NCI-H345 treated with DMSO at 0.1 percent for 48 hours (cell line): Measurements from ENCODE around the gene GABARAPL1.
"Not testable (repeated sequence)": the region's sequence is repeated elsewhere in the genome, so short reads cannot be mapped to it uniquely, and the experiment has no call there.

ENCODE experiments used
- DNase-seq: peaks from one replicate; lab custom pipeline; 2025; ENCODE audit not compliant: unreplicated experiment; lab: John Stamatoyannopoulos, UW

Gene GABARAPL1

DNA sequence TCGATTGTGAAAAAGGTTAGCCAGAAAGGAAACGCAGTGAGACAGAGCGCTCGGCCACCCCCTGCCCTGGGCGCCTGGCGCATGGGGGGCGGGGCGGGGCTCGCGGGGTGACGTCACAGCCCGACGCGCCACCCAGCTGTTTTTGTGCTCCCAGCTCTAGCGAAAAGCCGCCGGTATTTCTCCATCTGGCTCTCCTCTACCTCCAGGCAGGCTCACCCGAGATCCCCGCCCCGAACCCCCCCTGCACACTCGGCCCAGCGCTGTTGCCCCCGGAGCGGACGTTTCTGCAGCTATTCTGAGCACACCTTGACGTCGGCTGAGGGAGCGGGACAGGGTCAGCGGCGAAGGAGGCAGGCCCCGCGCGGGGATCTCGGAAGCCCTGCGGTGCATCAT, at the start of gene GABARAPL1:
Gene GABARAPL1, plus strand, starts transcription at position 139 of the 393 bp plus-strand sequence. Its CDS starts 253 bp downstream, at position 392.
- peak; percentile 70 for DNase-seq

DNA sequence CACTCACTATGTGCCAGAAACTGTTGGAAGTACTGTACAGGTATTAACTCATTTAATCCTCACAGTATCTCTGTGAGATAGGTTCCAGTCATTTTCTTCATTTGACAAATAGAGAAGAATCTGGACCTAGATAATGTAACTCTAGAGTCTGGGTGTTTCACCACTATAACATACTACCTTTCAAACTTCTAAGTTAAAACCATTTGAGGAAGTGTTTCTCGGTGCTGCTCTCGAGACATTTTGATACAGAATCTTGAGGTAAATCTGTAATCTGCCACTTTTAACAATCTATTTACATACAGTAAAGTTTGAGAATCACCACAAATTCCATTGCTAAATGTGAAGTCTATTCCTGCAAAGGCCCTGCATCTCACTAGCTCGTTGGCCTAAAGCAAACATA, 49.6 kb upstream of the GABARAPL1 start:
- no peak for DNase-seq

GRCh38 chr12:10165421-10165820, 47.3 kb upstream of the GABARAPL1 start:
- DNase-seq = no peak

DNA sequence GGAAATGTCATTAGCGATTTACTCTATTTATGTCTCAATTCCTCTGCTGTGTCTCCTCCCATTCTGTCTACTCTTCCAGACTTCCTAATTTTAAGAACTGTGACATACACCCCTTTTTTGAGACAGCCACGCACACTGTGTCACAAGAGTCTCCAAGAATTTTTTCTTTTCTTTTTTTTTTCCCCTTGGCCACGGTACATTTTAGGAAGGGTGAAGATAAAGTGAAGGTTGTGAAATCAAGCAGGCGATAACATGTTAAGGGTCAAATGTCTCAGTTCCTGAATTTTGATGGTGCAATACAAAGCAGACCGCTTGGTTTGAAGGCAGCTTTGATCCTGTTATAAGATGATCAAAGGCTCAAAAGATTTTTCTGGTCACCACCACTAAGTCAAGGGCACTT, 45.1 kb upstream of the GABARAPL1 start:
- DNase-seq = no peak

DNA sequence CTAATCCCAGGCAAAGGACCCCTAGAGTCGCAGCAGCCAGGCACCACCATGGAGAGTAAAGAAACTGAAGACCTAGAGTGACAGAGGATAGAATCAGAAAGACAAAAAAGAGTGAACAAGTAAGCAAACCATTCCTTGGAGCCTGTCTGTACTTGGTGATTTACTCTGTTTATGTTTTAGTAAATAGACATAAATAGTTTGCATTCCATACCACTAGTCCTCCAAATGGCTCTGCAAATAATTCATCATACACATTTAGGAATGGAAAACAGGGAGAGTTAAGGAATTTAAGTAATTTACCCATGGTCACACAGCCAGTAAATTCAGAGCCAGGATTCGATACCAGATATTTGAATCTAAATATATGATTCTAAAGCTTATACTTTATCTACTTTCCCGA, 43.6 kb upstream of the GABARAPL1 start:
- no peak for DNase-seq

DNA sequence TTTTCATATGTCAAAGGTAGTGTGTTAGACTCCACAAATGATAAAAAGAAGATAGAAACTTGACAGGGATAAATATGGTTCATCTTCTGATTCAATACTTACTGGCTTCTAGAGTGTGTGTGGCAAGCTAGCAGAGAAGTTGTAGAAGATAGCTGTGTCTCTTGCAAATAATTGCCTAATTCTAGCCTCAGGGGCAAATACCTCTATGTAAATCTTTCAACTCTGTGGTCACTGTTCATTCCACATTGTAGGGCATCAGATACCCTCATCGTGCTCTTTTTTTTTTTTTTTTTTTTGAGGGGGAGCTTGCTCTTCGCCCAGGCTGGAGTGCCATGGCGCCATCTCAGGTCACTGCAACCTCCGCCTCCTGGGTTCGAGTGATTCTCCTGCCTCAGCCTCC, 42.5 kb upstream of the GABARAPL1 start:
- DNase-seq = no peak

- no peak for DNase-seq
Observed at GRCh38 chr12:10171973-10172728, 40.5 kb upstream of the GABARAPL1 start, which contains the start of gene OLR1. Gene OLR1 (minus strand): TSS chr12:10172132. CDS start chr12:10172077, 55 bp downstream.

- DNase-seq = no peak
Observed at GRCh38 chr12:10174986-10175614, 37.6 kb upstream of the GABARAPL1 start.

DNA sequence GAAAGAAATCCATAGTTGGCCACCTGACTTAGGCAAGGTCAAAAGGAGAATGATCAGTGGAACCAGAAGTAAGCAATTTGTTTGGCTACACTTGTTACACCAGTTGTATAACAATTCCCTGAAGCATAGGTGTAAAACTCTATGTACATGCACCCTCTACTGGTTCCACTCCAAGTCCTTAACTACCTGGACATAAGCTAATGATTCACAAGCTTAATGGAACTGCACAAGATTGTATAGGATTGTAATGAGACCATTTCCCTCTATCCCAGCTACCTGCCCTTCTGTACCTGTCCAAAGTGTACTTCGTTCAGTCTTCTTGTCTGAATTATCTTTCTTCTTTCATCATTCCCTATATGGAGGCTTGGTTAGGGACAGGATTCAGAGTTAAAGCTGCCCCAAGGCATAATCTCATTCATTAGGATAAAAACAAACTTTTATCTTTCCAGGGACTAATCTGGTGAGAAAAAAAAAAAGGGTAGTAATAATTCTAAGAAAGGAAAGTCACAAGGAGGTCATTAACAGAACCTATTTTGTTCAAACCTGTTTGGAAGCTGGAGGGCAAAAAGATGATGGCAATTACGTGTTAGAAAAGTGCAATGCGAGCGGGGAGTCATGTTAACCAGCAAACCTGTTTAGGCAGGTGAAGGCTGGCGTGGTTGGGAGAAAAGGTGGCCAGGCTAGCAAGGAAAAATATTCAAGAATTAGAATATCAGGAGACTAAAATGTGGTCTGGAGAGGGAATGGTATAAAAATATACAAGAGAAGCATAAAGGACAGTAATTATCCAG, 36.6 kb upstream of the GABARAPL1 start:
- DNase-seq = no peak

GRCh38 chr12:10178821-10179220, 33.9 kb upstream of the GABARAPL1 start, which contains the start of gene TMEM52B:
Gene TMEM52B (plus strand): TSS chr12:10179032. CDS start chr12:10179575, 543 bp downstream.
- DNase-seq = no peak

- DNase-seq = no peak
Observed at GRCh38 chr12:10179776-10180181, 32.9 kb upstream of the GABARAPL1 start.

- DNase-seq = no peak
Observed at GRCh38 chr12:10182354-10183049, 30.2 kb upstream of the GABARAPL1 start.

GRCh38 chr12:10184261-10184843, 28.3 kb upstream of the GABARAPL1 start:
- DNase-seq = no peak

DNA sequence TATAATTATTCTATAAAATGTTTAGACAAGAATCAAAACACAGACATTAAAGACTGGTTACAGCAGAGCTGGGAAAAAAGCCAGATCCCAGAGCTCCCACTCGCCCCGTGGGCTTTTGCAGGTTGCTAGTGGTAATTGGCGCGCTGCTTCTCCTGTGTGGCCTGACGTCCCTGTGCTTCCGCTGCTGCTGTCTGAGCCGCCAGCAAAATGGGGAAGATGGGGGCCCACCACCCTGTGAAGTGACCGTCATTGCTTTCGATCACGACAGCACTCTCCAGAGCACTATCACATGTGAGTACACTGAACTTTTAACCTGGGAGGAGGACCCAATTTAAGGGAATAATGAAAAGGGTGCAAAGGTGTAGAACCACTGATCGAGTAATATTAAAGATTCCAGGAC, 26.4 kb upstream of the GABARAPL1 start:
- DNase-seq = no peak

- DNase-seq = not testable (repeated sequence)
Observed at GRCh38 chr12:10186958-10187357, 25.7 kb upstream of the GABARAPL1 start.

DNA sequence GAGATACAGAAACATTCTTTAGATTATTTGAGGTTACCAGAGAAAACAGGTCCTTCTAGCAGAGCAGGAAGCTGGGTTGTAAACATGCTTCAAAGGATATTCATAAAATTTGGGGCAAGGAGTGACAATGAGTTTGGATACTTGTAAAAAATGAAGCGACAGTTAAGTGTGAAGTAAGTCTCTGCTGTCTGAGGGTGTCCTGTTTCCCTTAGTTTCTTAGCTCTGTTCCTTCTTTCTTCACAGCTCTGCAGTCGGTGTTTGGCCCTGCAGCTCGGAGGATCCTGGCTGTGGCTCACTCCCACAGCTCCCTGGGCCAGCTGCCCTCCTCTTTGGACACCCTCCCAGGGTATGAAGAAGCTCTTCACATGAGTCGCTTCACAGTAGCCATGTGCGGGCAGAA, 23.0 kb upstream of the GABARAPL1 start:
- no peak for DNase-seq

- peak; percentile 10 for DNase-seq
Observed at GRCh38 chr12:10190558-10191388, 21.9 kb upstream of the GABARAPL1 start.

- DNase-seq = no peak
Observed at GRCh38 chr12:10191865-10192264, 20.8 kb upstream of the GABARAPL1 start.

- DNase-seq = no peak
Observed at GRCh38 chr12:10194160-10194670, 18.5 kb upstream of the GABARAPL1 start.
